Upper lobe of right lung (tissue), 1 donor: ENCODE measurements around the gene ELOVL3. TPM values are rescaled to one million over a fixed set of nuclear protein-coding genes. Genes with fewer than 3 reads are reported as not detected.
"Not testable (repeated sequence)": the region's sequence is repeated elsewhere in the genome, so short reads cannot be mapped to it uniquely, and the experiment has no call there.

Source experiments
- ATAC-seq: fragments of 200-7000 bp; cut with Tn5 transposase; one replicate; pipeline ENCODE4 v1.9.1; 2020; ENCODE audit warnings: mild to moderate bottlenecking, moderate library complexity
- DNase-seq: peaks from one replicate; pipeline ENCODE4 v3.0.0-alpha.2; 2020
- H3K27ac ChIP-seq: fragments of 200-600 bp; one replicate; pipeline ENCODE4 v1.8.0; 2022
- H3K27me3 ChIP-seq: fragments of 200-600 bp; one replicate; pipeline ENCODE4 v1.8.0; 2022; ENCODE audit warnings: mild to moderate bottlenecking
- H3K36me3 ChIP-seq: fragments of 200-600 bp; one replicate; pipeline ENCODE4 v1.8.0; 2022
- H3K4me1 ChIP-seq: fragments of 200-600 bp; one replicate; pipeline ENCODE4 v1.8.0; 2022
- H3K4me3 ChIP-seq: fragments of 200-600 bp; one replicate; pipeline ENCODE4 v1.8.0; 2022; ENCODE audit warnings: mild to moderate bottlenecking
- H3K9me3 ChIP-seq: fragments of 200-600 bp; one replicate; pipeline ENCODE4 v1.8.0; 2022
- CTCF ChIP-seq: fragments of 200-600 bp; IDR thresholded peaks from one replicate; pipeline ENCODE4 v1.8.0; 2022; ENCODE audit warnings: antibody characterized with exemption
- intact Hi-C: fragments of 100-400 bp; cut with DNase I; formaldehyde crosslinking; loops from one replicate; pipeline ENCODE4 v1.11.0; 2022
- total RNA-seq: library from RNA; stranded (reverse); fragmentation: NEBNext Ultra II Directional; extraction: Animal tissue kit (Norgen Biotek cat#: 25700); gene quantifications from one replicate; pipeline ENCODE4 v1.2.1, GENCODE V29; 2021
- donor health status: DM: no; HTN: yes; CAD: no; lungs with severe emphysema.

Gene ELOVL3
- total RNA-seq, 1 donor from 2014 or later: 0.87 TPM

GRCh38 chr10:102202386-102202785, 23.7 kb upstream of the ELOVL3 start:
- Histone ChIP-seq H3K27ac (no peak overlapping the region), H3K4me1 (no peaks in the 10 kb centered on the region)
- intact Hi-C loops: no loop called here

DNA sequence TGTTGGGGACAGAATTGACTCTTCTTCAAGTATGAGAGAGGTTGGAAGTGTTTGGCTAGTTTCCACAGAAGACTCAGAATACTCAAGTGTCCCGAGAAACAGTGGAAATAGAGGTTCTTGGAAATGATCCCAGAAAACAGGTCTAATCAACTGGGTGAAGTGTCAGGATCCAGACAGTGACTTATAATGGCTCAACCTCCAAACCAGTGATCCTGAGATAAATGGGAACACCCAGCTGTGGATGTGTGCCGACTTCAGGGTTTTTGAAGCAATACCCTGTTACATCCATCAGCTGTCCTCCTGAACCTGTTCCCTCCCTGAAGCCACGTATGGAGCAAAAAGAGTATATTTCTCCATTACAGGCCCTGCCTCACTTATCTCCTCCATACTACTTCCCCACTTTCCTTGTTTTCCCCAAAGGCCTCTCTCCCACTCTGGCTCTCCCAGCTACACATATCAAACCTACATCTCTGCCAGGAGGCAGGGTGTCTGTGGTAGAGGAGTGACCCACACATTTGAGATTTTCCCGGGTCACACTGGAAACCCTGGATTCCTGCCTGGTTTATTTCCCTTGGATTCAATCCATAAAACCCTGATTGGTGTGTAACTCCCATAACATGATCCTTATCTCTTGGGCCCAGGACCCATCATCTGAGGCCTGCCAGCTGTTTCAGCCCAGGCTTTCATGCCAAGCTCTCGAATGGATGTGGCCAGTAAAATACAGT, 17.6 kb upstream of the ELOVL3 start:
- H3K9me3 ChIP-seq: peaks cover 5% of the 10 kb centered on the region
- intact Hi-C loops: no loop called here
- H3K27ac ChIP-seq: no peak overlapping the region
- H3K36me3 ChIP-seq: no peaks in the 10 kb centered on the region
- TF ChIP-seq CTCF: no peak
- no peaks in the 10 kb centered on the region for H3K27me3 ChIP-seq
- ATAC-seq: no peak
- H3K4me1 ChIP-seq: no peaks in the 10 kb centered on the region
- no peak overlapping the region for H3K4me3 ChIP-seq
- DNase-seq: no peak

More at GRCh38 chr10:102202386-102202785, 23.7 kb upstream of the ELOVL3 start:
- ATAC-seq (no peak), DNase-seq (no peak)
- H3K27me3 ChIP-seq: no peaks in the 10 kb centered on the region
- no peak overlapping the region for H3K4me3 ChIP-seq
- H3K36me3 ChIP-seq: no peaks in the 10 kb centered on the region
- H3K9me3 ChIP-seq: peaks cover 5% of the 10 kb centered on the region
- TF ChIP-seq CTCF: no peak

DNA sequence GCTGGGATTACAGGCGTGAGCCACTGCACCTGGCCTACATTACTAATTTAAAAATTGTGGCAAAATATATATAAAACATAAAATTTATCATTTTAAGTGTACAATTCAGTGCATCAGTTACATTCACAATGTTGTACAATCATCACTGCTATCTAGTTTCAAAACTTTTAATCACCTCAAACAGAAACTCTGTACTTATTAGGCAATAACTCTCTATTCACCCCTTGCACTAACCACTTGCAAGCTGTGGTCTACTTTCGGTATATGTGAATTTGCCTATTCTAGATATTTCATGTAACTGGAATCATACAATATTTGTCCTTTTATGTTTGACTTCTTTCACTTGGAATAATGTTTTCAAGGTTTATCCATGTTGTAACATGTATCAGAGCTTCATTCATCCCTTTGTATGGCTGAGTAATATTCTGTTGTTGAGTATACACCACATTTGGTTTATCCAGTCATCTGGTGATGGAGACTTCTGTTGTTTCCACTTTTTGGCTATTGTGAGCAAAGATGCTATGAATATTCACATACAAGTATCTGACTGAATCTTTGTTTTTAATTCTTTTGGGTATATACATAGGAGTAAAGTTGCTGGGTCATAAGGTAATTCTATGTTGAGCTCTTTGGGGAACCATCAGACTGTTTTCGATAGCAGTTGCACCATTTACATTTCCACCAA, 14.3 kb upstream of the ELOVL3 start:
- ATAC-seq (no peak), DNase-seq (no peak)
- Histone ChIP-seq H3K36me3 (no peaks in the 10 kb centered on the region), H3K27me3 (no peaks in the 10 kb centered on the region), H3K4me3 (no peak overlapping the region), H3K4me1 (no peaks in the 10 kb centered on the region), H3K9me3 (no peaks in the 10 kb centered on the region), H3K27ac (no peak overlapping the region)
- TF ChIP-seq CTCF: no peak
- intact Hi-C loops: no loop called here

GRCh38 chr10:102213599-102213998, 12.5 kb upstream of the ELOVL3 start:
- H3K4me1 ChIP-seq, intact Hi-C loops: not testable (repeated sequence)

GRCh38 chr10:102219370-102219769, 6.7 kb upstream of the ELOVL3 start:
- no peak for TF ChIP-seq CTCF
- no peak for ATAC-seq
- Histone ChIP-seq H3K36me3 (no peaks in the 10 kb centered on the region), H3K9me3 (no peaks in the 10 kb centered on the region), H3K4me1 (no peaks in the 10 kb centered on the region), H3K27me3 (no peaks in the 10 kb centered on the region), H3K4me3 (no peak overlapping the region), H3K27ac (no peak overlapping the region)
- intact Hi-C loops: no loop called here
- DNase-seq: no peak

More at GRCh38 chr10:102213599-102213998, 12.5 kb upstream of the ELOVL3 start:
- H3K9me3 ChIP-seq, H3K27me3 ChIP-seq, ATAC-seq, H3K36me3 ChIP-seq, H3K27ac ChIP-seq, H3K4me3 ChIP-seq, DNase-seq: not testable (repeated sequence)

DNA sequence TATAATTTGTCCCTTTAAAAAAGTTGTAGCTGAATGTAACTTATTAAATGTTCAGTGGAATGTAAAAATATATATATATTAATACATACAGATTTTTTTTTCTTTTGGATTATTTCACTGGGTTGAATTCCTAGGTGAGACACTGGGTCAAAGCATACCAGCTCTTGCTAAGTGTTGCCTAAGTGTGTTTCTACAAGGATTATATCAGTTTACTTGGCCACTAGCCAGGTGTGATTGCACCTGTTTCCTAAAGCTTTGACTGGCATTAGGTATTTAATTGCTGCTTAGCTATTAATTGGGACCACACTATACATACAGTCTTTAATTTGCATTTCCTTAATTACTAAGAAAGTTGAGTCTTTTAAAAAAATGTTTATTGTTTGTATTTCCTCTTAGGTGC, 5.5 kb upstream of the ELOVL3 start:
- no peaks in the 10 kb centered on the region for H3K36me3 ChIP-seq
- no peaks in the 10 kb centered on the region for H3K27me3 ChIP-seq
- H3K9me3 ChIP-seq: no peaks in the 10 kb centered on the region
- H3K4me1 ChIP-seq: peaks cover 5% of the 10 kb centered on the region
- DNase-seq (no peak), ATAC-seq (no peak)
- H3K4me3 ChIP-seq: no peak overlapping the region
- intact Hi-C loops: no loop called here
- TF ChIP-seq CTCF: no peak
- no peak overlapping the region for H3K27ac ChIP-seq
